HEK293 (cell line): ENCODE data around the gene NACA2.

Experiments
- CTCF ChIA-PET: fragments of 350-600 bp; formaldehyde crosslinking; extraction: SDS; loops from one replicate; lab custom pipeline; 2021; ENCODE audit warnings: antibody characterized with exemption; lab: Yijun Ruan, JAX
- POLR2A ChIA-PET: fragments of 300-600 bp; formaldehyde crosslinking; extraction: SDS; loops from one replicate; lab custom pipeline; 2020; ENCODE audit warnings: antibody characterized with exemption, inconsistent platforms; lab: Yijun Ruan, JAX
- H3K27ac ChIP-seq: fragments of 200-500 bp; sonication (Bioruptor generic); 2 replicates; pipeline ENCODE4 v1.5.1; 2014; ENCODE audit warnings: low read depth, low read length, control low read depth, inconsistent platforms; ENCODE audit errors: extremely low read depth
- H3K36me3 ChIP-seq, 2 experiments: fragments of 200-500 bp in 1 of 2; sonication (Bioruptor generic) in 1 of 2; 1 replicate in 1 of 2; 2 replicates in 1 of 2; pipeline ENCODE4 v1.5.1; 2014 to 2017; ENCODE audit warnings: inconsistent platforms in 2 of 2, low read length in 2 of 2; ENCODE audit not compliant: control insufficient read depth in 2 of 2, insufficient read depth in 1 of 2
- H3K4me1 ChIP-seq: fragments of 200-500 bp; sonication (Bioruptor generic); 2 replicates; pipeline ENCODE4 v1.5.1; 2014; ENCODE audit warnings: mild to moderate bottlenecking, low read length, inconsistent platforms; ENCODE audit not compliant: control insufficient read depth, insufficient read depth
- H3K4me3 ChIP-seq: 2 replicates; pipeline ENCODE4 v1.5.1; 2011; ENCODE audit warnings: low read depth, mild to moderate bottlenecking, control low read depth, low read length, moderate library complexity
- H3K9me3 ChIP-seq: fragments of 200-500 bp; sonication (Bioruptor generic); 2 replicates; pipeline ENCODE4 v1.5.1; 2014; ENCODE audit warnings: low read depth, low read length, inconsistent platforms; ENCODE audit not compliant: control insufficient read depth, insufficient read depth
- FEZF1 ChIP-seq: fragments of 450-650 bp; formaldehyde crosslinking; IDR thresholded peaks from 2 replicates; pipeline ENCODE4 v1.5.1; 2016; ENCODE audit warnings: missing biosample characterization, missing genetic modification characterization
- GLIS1 ChIP-seq: fragments of 450-650 bp; formaldehyde crosslinking; IDR thresholded peaks from 2 replicates; pipeline ENCODE4 v1.5.1; 2016; ENCODE audit warnings: missing biosample characterization, missing genetic modification characterization
- KLF10 ChIP-seq: fragments of 450-650 bp; IDR thresholded peaks from 2 replicates; pipeline ENCODE4 v1.5.1; 2018; ENCODE audit warnings: missing biosample characterization, mild to moderate bottlenecking, missing genetic modification characterization
- KLF16 ChIP-seq: fragments of 450-650 bp; formaldehyde crosslinking; IDR thresholded peaks from 2 replicates; pipeline ENCODE4 v1.5.1; 2017; ENCODE audit warnings: missing biosample characterization, missing genetic modification characterization
- KLF8 ChIP-seq: fragments of 450-650 bp; formaldehyde crosslinking; IDR thresholded peaks from 2 replicates; pipeline ENCODE4 v1.5.1; 2016; ENCODE audit warnings: missing biosample characterization, missing genetic modification characterization
- OSR2 ChIP-seq: fragments of 450-650 bp; formaldehyde crosslinking; IDR thresholded peaks from 2 replicates; pipeline ENCODE4 v1.5.1; 2016; ENCODE audit warnings: missing biosample characterization, missing genetic modification characterization
- SCRT2 ChIP-seq: fragments of 450-650 bp; formaldehyde crosslinking; IDR thresholded peaks from 2 replicates; pipeline ENCODE4 v1.5.1; 2016; ENCODE audit warnings: missing biosample characterization, missing genetic modification characterization
- SETDB1 ChIP-seq: IDR thresholded peaks from one replicate; pipeline ENCODE4 v1.6.1; 2017; ENCODE audit warnings: mild to moderate bottlenecking, low read length, moderate library complexity, mixed read lengths; ENCODE audit not compliant: insufficient read length
- TRIM28 ChIP-seq: IDR thresholded peaks from 2 replicates; pipeline ENCODE4 v1.6.1; 2011; ENCODE audit warnings: low read length, control low read depth, borderline replicate concordance
- ZBTB7A ChIP-seq: fragments of 450-650 bp; formaldehyde crosslinking; IDR thresholded peaks from 2 replicates; pipeline ENCODE4 v1.5.1; 2016; ENCODE audit warnings: low read depth, missing biosample characterization, missing genetic modification characterization
- ZNF121 ChIP-seq: fragments of 450-650 bp; formaldehyde crosslinking; IDR thresholded peaks from 2 replicates; pipeline ENCODE4 v1.5.1; 2016; ENCODE audit warnings: missing biosample characterization, missing genetic modification characterization
- ZNF350 ChIP-seq: fragments of 450-650 bp; formaldehyde crosslinking; IDR thresholded peaks from 2 replicates; pipeline ENCODE4 v1.5.0; 2017; ENCODE audit warnings: missing biosample characterization, mild to moderate bottlenecking, missing genetic modification characterization
- ZNF394 ChIP-seq: fragments of 450-650 bp; formaldehyde crosslinking; IDR thresholded peaks from 2 replicates; pipeline ENCODE4 v1.5.1; 2016; ENCODE audit warnings: missing biosample characterization, missing genetic modification characterization, mild to moderate bottlenecking, moderate library complexity, borderline replicate concordance
- ZNF473 ChIP-seq: fragments of 450-650 bp; formaldehyde crosslinking; IDR thresholded peaks from 2 replicates; pipeline ENCODE4 v1.5.1; 2017; ENCODE audit warnings: missing biosample characterization, missing genetic modification characterization
- ZNF544 ChIP-seq: fragments of 450-650 bp; formaldehyde crosslinking; IDR thresholded peaks from 2 replicates; pipeline ENCODE4 v1.5.0; 2017; ENCODE audit warnings: missing biosample characterization, missing genetic modification characterization
- ZNF549 ChIP-seq: fragments of 450-650 bp; IDR thresholded peaks from 2 replicates; pipeline ENCODE4 v1.5.1; 2018; ENCODE audit warnings: missing biosample characterization, missing genetic modification characterization, mild to moderate bottlenecking, inconsistent platforms, moderate library complexity
- ZNF571 ChIP-seq: fragments of 450-650 bp; formaldehyde crosslinking; IDR thresholded peaks from 2 replicates; pipeline ENCODE4 v1.5.0; 2017; ENCODE audit warnings: missing biosample characterization, missing genetic modification characterization
- ZNF610 ChIP-seq: fragments of 450-650 bp; formaldehyde crosslinking; IDR thresholded peaks from 2 replicates; pipeline ENCODE4 v1.5.1; 2016; ENCODE audit warnings: missing biosample characterization, missing genetic modification characterization, borderline replicate concordance
- ZNF621 ChIP-seq: fragments of 450-650 bp; formaldehyde crosslinking; IDR thresholded peaks from 2 replicates; pipeline ENCODE4 v1.5.1; 2017; ENCODE audit warnings: missing biosample characterization, missing genetic modification characterization
- ZNF629 ChIP-seq: fragments of 450-650 bp; formaldehyde crosslinking; IDR thresholded peaks from 2 replicates; pipeline ENCODE4 v1.5.1; 2017; ENCODE audit warnings: missing biosample characterization, missing genetic modification characterization
- TF ChIP-seq, protein P1 (sequence below): fragments of 450-650 bp; formaldehyde crosslinking; IDR thresholded peaks from 2 replicates; pipeline ENCODE4 v1.5.0; 2017; ENCODE audit warnings: missing biosample characterization, missing genetic modification characterization, borderline replicate concordance
- TF ChIP-seq, protein P2 (sequence below): fragments of 450-650 bp; formaldehyde crosslinking; conservative IDR thresholded peaks from 2 replicates; pipeline ENCODE4 v1.5.1; 2016; ENCODE audit warnings: low read depth, missing biosample characterization, missing genetic modification characterization

NACA2 gene

DNA sequence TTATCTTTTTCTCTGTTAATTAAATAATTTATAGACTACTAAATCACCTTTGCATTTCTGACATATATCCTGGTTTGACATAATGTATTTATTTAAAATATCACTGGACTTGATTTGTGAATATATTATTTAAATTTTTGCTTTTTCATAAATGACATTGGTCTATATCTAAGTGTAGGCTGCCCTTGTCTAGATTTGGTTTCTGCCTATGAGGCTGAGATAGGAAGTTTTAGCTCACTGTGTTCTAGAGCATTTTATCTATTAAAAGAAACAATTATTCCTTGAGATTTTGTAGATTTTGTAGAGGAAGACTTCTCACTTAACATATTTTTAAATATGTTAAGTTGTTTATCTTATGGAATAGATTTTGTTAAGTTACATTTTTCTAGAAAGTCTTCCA is 43.9 kb downstream of the NACA2 start:
- TF ChIP-seq KLF10 (tag by site-specific recombination) (no peak), KLF8 (tag by site-specific recombination) (no peak), OSR2 (tag by site-specific recombination) (no peak), ZNF121 (no peak), ZNF549 (tag by site-specific recombination) (no peak), ZNF350 (tag by site-specific recombination) (no peak), KLF16 (no peak), FEZF1 (no peak), SETDB1 (no peak), ZNF394 (tag by site-specific recombination) (no peak), ZNF621 (tag by site-specific recombination) (no peak), ZNF610 (tag by site-specific recombination) (no peak), ZNF544 (tag by site-specific recombination) (no peak)
- TF ChIP-seq, protein P1, sequence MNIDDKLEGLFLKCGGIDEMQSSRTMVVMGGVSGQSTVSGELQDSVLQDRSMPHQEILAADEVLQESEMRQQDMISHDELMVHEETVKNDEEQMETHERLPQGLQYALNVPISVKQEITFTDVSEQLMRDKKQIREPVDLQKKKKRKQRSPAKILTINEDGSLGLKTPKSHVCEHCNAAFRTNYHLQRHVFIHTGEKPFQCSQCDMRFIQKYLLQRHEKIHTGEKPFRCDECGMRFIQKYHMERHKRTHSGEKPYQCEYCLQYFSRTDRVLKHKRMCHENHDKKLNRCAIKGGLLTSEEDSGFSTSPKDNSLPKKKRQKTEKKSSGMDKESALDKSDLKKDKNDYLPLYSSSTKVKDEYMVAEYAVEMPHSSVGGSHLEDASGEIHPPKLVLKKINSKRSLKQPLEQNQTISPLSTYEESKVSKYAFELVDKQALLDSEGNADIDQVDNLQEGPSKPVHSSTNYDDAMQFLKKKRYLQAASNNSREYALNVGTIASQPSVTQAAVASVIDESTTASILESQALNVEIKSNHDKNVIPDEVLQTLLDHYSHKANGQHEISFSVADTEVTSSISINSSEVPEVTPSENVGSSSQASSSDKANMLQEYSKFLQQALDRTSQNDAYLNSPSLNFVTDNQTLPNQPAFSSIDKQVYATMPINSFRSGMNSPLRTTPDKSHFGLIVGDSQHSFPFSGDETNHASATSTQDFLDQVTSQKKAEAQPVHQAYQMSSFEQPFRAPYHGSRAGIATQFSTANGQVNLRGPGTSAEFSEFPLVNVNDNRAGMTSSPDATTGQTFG (tag by site-specific recombination), result no peak
- TF ChIP-seq, protein P2, sequence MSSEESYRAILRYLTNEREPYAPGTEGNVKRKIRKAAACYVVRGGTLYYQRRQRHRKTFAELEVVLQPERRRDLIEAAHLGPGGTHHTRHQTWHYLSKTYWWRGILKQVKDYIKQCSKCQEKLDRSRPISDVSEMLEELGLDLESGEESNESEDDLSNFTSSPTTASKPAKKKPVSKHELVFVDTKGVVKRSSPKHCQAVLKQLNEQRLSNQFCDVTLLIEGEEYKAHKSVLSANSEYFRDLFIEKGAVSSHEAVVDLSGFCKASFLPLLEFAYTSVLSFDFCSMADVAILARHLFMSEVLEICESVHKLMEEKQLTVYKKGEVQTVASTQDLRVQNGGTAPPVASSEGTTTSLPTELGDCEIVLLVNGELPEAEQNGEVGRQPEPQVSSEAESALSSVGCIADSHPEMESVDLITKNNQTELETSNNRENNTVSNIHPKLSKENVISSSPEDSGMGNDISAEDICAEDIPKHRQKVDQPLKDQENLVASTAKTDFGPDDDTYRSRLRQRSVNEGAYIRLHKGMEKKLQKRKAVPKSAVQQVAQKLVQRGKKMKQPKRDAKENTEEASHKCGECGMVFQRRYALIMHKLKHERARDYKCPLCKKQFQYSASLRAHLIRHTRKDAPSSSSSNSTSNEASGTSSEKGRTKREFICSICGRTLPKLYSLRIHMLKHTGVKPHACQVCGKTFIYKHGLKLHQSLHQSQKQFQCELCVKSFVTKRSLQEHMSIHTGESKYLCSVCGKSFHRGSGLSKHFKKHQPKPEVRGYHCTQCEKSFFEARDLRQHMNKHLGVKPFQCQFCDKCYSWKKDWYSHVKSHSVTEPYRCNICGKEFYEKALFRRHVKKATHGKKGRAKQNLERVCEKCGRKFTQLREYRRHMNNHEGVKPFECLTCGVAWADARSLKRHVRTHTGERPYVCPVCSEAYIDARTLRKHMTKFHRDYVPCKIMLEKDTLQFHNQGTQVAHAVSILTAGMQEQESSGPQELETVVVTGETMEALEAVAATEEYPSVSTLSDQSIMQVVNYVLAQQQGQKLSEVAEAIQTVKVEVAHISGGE (tag by site-specific recombination), result no peak
- TF ChIP-seq, all 188 proteins: peak for 0
- ChIA-PET POLR2A (no interaction called here), CTCF (interaction anchor here (0.6 to 1.5 kb wide), 3 partner anchors 27 to 135 kb away, joined by 3 to 5 read pairs (median 5); no protein-coding TSS in a partner anchor)
- Histone ChIP-seq H3K4me3 (no peak overlapping the region), H3K4me1 (no peaks in the 10 kb centered on the region), H3K36me3 (no peaks in the 10 kb centered on the region), H3K27ac (no peak overlapping the region), H3K9me3 (no peaks in the 10 kb centered on the region; the same call in 1 of the 2 replicates)

DNA sequence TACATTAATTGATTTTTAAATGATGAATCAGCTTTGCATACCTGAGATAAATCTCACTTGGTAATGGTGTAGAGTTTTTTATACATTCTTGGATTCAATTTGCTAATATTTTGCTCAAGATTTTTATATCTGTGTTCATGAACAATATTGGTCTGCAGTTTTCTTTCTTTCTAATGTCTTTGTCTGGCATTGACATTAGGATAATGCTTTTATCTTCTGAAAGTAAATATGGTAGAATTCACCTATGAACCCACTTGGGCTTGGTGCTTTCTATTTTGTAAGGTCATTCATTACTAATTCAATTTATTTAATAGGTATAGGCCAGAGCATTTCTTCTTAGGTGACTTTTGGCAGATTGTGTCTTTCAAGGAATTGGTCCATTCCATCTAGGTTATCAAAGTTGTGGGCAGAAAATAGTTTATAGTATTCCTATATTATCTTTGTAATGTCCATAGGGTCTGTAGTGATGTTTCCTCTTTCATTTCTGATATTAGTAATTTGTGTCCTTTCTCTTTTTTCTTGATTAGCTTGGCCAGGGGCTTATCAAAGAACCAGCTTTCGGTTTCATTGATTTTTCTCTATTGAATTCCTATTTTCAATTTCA is 45.6 kb downstream of the NACA2 start:
- Histone ChIP-seq H3K36me3 (no peaks in the 10 kb centered on the region), H3K9me3 (no peaks in the 10 kb centered on the region; the same call in 1 of the 2 replicates), H3K27ac (no peak overlapping the region), H3K4me3 (no peak overlapping the region), H3K4me1 (no peaks in the 10 kb centered on the region)
- TF ChIP-seq KLF8 (tag by site-specific recombination) (no peak), ZNF571 (tag by site-specific recombination) (no peak), TRIM28 (peak; percentile 58; the same call in 1 of the 2 replicates), FEZF1 (no peak), ZNF629 (tag by site-specific recombination) (no peak), SETDB1 (peak; percentile 97), GLIS1 (tag by site-specific recombination) (no peak), ZBTB7A (tag by site-specific recombination) (no peak), SCRT2 (tag by site-specific recombination) (no peak), ZNF473 (tag by site-specific recombination) (no peak)
- ChIA-PET POLR2A (no interaction called here), CTCF (interaction anchor here (1.2 to 2.0 kb wide), 3 partner anchors 118 to 133 kb away, joined by 3 to 9 read pairs (median 3); no protein-coding TSS in a partner anchor)
